SH-SY5Y (cell line): ENCODE measurements around the gene PREX1.

Experiments
- GATA2 ChIP-seq: IDR thresholded peaks from 2 replicates; pipeline ENCODE4 v1.6.1; 2011; ENCODE audit warnings: mild to moderate bottlenecking, low read depth, low read length
- GATA3 ChIP-seq: IDR thresholded peaks from 2 replicates; pipeline ENCODE4 v1.6.1; 2011; ENCODE audit warnings: low read depth, mild to moderate bottlenecking, low read length, moderate library complexity

DNA sequence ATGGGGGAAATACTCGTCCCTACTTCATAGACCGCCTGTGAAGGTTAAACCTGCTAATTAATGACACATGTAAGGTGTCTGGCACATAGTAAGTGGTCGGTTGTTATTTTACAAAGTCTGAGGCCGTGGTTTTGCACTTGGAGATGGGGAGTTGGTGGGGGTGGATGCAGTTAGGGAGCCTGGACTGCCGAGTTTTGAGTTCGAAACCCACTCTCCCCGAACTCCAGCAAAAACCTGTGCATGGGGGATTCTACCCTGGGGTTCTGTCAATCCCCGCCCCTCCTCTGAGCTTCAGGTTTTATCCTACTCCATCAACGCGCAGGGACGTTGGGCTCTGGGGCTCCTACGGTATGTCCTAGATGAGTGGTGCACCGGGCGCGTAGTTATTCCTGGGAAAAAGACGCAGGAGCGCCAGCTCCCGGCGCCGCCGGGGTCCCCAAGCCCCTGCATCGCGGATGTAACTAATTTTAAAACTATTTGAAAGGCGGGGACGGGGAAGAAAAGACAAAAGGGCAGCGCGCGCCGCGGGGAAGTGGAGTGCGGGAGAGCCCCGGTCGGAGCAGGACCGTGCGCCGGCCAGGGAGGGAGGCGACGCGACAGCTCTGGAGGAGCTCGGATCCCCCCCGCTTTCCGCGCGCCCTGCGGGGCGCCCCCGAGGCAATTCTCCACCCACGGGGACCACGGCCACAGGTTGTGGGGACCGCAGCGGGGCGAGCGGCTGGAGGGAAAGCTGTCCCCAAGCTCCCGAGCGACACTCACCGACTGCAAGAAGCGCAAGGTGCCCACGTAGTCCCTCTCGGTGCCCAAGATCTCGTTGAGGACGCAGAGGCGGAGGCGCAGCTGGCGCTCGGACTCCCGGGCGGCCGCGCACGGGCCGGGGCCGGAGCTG is 672 bp downstream of the PREX1 start:
- no peak for TF ChIP-seq GATA2
- TF ChIP-seq GATA3, result no peak
